HL-60 (cell line): ENCODE data around the gene UBALD1.

Experiments
- DNase-seq, 2 experiments: peaks; one replicate each; pipeline ENCODE4 v3.0.0-alpha.2; 2010 to 2020; ENCODE audit warnings: low read depth in 1 of 2, low spot score in 1 of 2
- H3K27ac ChIP-seq: fragments of 250-450 bp; sonication (Bioruptor Pico); replicated peaks from 2 replicates; pipeline ENCODE4 v1.5.1; 2020; ENCODE audit warnings: mild to moderate bottlenecking, moderate library complexity
- H3K27me3 ChIP-seq: fragments of 250-450 bp; sonication (Bioruptor Pico); 2 replicates; pipeline ENCODE4 v1.5.1; 2021; ENCODE audit warnings: mild to moderate bottlenecking, moderate library complexity; ENCODE audit not compliant: insufficient read depth, poor library complexity, severe bottlenecking
- H3K4me3 ChIP-seq: replicated peaks from 2 replicates; pipeline ENCODE4 v1.5.1; 2011; ENCODE audit warnings: mild to moderate bottlenecking, control low read depth, low read length; ENCODE audit not compliant: insufficient read depth
- GABPA ChIP-seq: IDR thresholded peaks from 2 replicates; pipeline ENCODE4 v1.6.1; 2012; ENCODE audit warnings: low read depth
- POLR2AphosphoS5 ChIP-seq: IDR thresholded peaks from 2 replicates; pipeline ENCODE4 v1.6.1; 2012; ENCODE audit warnings: low read depth
- SPI1 ChIP-seq: IDR thresholded peaks from 2 replicates; pipeline ENCODE4 v1.6.1; 2012; ENCODE audit warnings: low read depth, mild to moderate bottlenecking, borderline replicate concordance
- TF ChIP-seq, protein P1 (sequence below): IDR thresholded peaks from 2 replicates; pipeline ENCODE4 v1.6.1; 2012; ENCODE audit warnings: low read depth; ENCODE audit not compliant: insufficient replicate concordance
- TF ChIP-seq, protein P2 (sequence below): IDR thresholded peaks from one replicate; pipeline ENCODE4 v1.5.1; 2011; ENCODE audit warnings: low read length, control low read depth, inconsistent platforms; ENCODE audit not compliant: insufficient read depth

Gene UBALD1

DNA sequence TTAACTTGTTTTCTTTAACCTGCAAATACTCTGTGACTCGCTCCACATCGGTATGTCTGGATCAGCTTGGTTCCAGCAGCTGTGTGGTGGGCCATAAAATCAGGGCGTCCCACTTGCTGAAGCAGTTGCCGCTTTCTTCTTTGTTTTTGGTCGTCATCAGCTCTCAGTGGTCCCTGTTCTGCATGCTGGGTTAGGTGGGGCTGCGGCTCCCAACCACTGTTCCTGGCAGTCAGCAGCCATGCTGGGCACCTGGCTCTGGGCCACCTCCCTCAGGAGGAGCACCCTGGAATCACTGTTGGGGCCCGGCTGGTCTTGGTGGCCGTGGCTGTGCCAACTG is 32.9 kb upstream of the UBALD1 start:
- H3K4me3 ChIP-seq: no peak overlapping the region
- DNase-seq: no peak
- no peaks in the 10 kb centered on the region for H3K27me3 ChIP-seq
- no peak overlapping the region for H3K27ac ChIP-seq
- no peak for TF ChIP-seq GABPA
- TF ChIP-seq, protein P1, sequence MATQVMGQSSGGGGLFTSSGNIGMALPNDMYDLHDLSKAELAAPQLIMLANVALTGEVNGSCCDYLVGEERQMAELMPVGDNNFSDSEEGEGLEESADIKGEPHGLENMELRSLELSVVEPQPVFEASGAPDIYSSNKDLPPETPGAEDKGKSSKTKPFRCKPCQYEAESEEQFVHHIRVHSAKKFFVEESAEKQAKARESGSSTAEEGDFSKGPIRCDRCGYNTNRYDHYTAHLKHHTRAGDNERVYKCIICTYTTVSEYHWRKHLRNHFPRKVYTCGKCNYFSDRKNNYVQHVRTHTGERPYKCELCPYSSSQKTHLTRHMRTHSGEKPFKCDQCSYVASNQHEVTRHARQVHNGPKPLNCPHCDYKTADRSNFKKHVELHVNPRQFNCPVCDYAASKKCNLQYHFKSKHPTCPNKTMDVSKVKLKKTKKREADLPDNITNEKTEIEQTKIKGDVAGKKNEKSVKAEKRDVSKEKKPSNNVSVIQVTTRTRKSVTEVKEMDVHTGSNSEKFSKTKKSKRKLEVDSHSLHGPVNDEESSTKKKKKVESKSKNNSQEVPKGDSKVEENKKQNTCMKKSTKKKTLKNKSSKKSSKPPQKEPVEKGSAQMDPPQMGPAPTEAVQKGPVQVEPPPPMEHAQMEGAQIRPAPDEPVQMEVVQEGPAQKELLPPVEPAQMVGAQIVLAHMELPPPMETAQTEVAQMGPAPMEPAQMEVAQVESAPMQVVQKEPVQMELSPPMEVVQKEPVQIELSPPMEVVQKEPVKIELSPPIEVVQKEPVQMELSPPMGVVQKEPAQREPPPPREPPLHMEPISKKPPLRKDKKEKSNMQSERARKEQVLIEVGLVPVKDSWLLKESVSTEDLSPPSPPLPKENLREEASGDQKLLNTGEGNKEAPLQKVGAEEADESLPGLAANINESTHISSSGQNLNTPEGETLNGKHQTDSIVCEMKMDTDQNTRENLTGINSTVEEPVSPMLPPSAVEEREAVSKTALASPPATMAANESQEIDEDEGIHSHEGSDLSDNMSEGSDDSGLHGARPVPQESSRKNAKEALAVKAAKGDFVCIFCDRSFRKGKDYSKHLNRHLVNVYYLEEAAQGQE: no peak
- TF ChIP-seq POLR2AphosphoS5: no peak
- no peak for TF ChIP-seq SPI1
- TF ChIP-seq, protein P2, sequence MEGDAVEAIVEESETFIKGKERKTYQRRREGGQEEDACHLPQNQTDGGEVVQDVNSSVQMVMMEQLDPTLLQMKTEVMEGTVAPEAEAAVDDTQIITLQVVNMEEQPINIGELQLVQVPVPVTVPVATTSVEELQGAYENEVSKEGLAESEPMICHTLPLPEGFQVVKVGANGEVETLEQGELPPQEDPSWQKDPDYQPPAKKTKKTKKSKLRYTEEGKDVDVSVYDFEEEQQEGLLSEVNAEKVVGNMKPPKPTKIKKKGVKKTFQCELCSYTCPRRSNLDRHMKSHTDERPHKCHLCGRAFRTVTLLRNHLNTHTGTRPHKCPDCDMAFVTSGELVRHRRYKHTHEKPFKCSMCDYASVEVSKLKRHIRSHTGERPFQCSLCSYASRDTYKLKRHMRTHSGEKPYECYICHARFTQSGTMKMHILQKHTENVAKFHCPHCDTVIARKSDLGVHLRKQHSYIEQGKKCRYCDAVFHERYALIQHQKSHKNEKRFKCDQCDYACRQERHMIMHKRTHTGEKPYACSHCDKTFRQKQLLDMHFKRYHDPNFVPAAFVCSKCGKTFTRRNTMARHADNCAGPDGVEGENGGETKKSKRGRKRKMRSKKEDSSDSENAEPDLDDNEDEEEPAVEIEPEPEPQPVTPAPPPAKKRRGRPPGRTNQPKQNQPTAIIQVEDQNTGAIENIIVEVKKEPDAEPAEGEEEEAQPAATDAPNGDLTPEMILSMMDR: no peak

DNA sequence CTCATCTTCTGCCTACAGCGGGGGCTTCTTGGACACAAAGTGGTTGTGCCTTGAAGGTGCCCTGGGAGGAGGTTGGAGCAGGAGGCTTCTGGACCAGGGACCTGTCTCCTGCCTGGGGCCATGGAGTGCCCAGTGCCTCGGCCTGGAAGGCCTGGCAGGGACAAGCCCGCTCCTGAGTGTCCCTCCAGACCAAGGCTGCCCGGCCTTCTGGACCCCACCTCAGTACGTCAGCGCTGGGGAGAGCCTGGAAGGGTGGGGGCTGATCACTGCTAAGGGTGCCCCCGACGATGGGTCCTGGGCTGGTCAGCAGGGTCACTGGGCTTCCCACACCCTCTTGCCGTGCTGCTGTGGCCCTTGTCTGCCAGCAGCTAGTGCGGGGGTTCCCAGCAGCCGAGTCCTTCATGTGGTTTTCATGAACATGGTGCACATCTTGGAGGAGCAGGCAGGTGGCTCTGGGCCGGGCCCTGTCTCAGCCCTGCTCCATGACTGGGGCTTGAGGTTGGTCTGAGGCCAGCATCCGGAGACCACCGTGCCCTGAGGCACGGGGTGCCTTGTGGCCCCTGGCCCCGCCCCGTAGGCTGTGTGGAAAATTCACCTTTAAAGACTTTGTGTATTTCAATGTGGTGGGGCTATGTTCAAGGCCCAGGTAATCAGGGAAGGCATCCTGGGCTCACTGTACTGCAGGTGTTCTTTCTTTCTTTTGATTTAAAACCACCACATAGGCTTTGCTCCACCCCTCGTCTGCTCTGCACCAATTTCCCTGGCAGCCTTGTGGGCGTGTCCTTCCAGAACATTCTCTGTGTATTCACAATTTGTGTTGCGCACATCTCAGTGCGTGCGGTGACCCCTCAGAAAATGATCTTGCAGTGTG is 32.3 kb upstream of the UBALD1 start:
- no peak for DNase-seq
- H3K27me3 ChIP-seq: no peaks in the 10 kb centered on the region
- H3K27ac ChIP-seq: no peak overlapping the region
- H3K4me3 ChIP-seq: no peak overlapping the region
- TF ChIP-seq GABPA: no peak
- TF ChIP-seq, protein P2: no peak
- TF ChIP-seq POLR2AphosphoS5: no peak
- TF ChIP-seq, protein P1: no peak
- TF ChIP-seq SPI1: no peak

DNA sequence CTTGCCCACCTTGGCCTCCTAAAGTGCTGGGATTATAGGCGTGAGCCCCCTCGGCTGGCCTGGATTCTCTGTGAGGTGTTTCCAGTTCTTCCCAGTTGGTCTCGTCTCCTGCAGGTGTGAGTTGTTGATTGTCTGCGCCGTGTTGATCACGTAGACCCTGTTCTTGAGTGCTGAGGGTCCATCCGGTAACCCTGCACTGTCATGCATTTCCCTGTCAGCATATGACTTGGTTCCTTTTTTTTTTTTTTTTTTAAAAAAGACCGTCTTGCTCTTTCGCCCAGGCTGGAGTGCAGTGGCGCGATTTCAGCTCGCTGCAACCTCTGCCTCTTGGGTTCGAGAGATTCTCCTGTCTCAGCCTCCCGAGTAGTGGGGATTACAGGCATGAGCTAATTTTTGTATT is 27.2 kb upstream of the UBALD1 start:
- DNase-seq: no peak
- no peak overlapping the region for H3K27ac ChIP-seq
- TF ChIP-seq SPI1: no peak
- TF ChIP-seq, protein P2: no peak
- no peak for TF ChIP-seq GABPA
- TF ChIP-seq, protein P1: no peak
- no peak for TF ChIP-seq POLR2AphosphoS5

More for the DNA sequence above, 27.2 kb upstream of the UBALD1 start:
- Histone ChIP-seq H3K27me3 (no peaks in the 10 kb centered on the region), H3K4me3 (no peak overlapping the region)
